NB4 (cell line): ENCODE results near the gene PAX3.

Experiments
- CTCF ChIP-seq: IDR thresholded peaks from one replicate; pipeline ENCODE4 v1.5.1; 2012; ENCODE audit warnings: low read depth, low read length
- POLR2A ChIP-seq: IDR thresholded peaks from 2 replicates; pipeline ENCODE4 v1.6.1; 2011; ENCODE audit warnings: mild to moderate bottlenecking; ENCODE audit not compliant: insufficient read length; ENCODE audit errors: extremely low read depth

GRCh38 chr2:222196159-222196558 lies 102.6 kb downstream of the PAX3 start:
- TF ChIP-seq POLR2A (no peak), CTCF (no peak)
